Lung (tissue), 12 donors: ENCODE data around the gene BEAN1. TPM values are rescaled to one million over a fixed set of nuclear protein-coding genes. Genes with fewer than 3 reads are reported as not detected.

Source experiments
- ATAC-seq: fragments of 200-7000 bp; cut with Tn5 transposase; one replicate; pipeline ENCODE4 v1.9.1; 2020; ENCODE audit warnings: moderate number of reproducible peaks; ENCODE audit not compliant: insufficient read depth, low FRiP score
- DNase-seq, 3 donors: peaks; one replicate each; pipeline ENCODE4 v3.0.0-alpha.2; 2013 to 2017
- H3K27ac ChIP-seq, 2 donors: one replicate each; pipeline ENCODE4 v1.5.1; 2013; ENCODE audit warnings: mild to moderate bottlenecking in 2 of 2, moderate library complexity in 2 of 2, control low read depth in 1 of 2, inconsistent platforms in 1 of 2, low read depth in 1 of 2, low read length in 1 of 2
- H3K27me3 ChIP-seq, 3 donors: one replicate each; pipeline ENCODE4 v1.5.1; 2013; ENCODE audit warnings: low read length in 2 of 3; ENCODE audit not compliant: control insufficient read depth in 3 of 3, insufficient read depth in 3 of 3
- H3K36me3 ChIP-seq, 4 donors: one replicate each; pipeline ENCODE4 v1.5.1; 2013; ENCODE audit warnings: low read length in 4 of 4, mild to moderate bottlenecking in 1 of 4, moderate library complexity in 1 of 4; ENCODE audit not compliant: control insufficient read depth in 4 of 4, insufficient read depth in 4 of 4
- H3K4me1 ChIP-seq, 5 donors: one replicate each; pipeline ENCODE4 v1.5.1; 2013; ENCODE audit warnings: low read length in 5 of 5, mild to moderate bottlenecking in 2 of 5, moderate library complexity in 1 of 5; ENCODE audit not compliant: control insufficient read depth in 5 of 5, insufficient read depth in 5 of 5
- H3K4me3 ChIP-seq: one replicate; pipeline ENCODE4 v1.5.1; 2013; ENCODE audit warnings: mild to moderate bottlenecking, control low read depth, moderate library complexity
- H3K9ac ChIP-seq, 2 donors: one replicate each; pipeline ENCODE4 v1.5.1; 2013; ENCODE audit warnings: low read length in 2 of 2, control low read depth in 1 of 2; ENCODE audit not compliant: insufficient read depth in 1 of 2
- H3K9me3 ChIP-seq, 4 donors: one replicate each; pipeline ENCODE4 v1.5.1; 2013; ENCODE audit warnings: low read length in 3 of 4, mild to moderate bottlenecking in 1 of 4, moderate library complexity in 1 of 4; ENCODE audit not compliant: control insufficient read depth in 4 of 4, insufficient read depth in 3 of 4
- WGBS, 2 donors: extraction: QIAGEN DNeasy Blood & Tissue Kit; methylation state at CpG; one replicate each; pipeline ENCODE4 v1.1.7; 2013; 5-methylcytosine and 5-hydroxymethylcytosine counted together
- polyA plus RNA-seq, 2 donors: library from polyadenylated mRNA; stranded (reverse); fragments of 200-250 nt; gene quantifications; one replicate each; pipeline ENCODE4 v1.2.1, GENCODE V29; 2013
- total RNA-seq, 2 donors: library from RNA; depleted of rRNA in 1 of 2; stranded (reverse); fragments of >200 nt in 1 of 2; gene quantifications; one replicate each; pipeline ENCODE4 v1.2.1, GENCODE V29; 2014 to 2021
- TF ChIP-seq, protein P1 (sequence below): IDR thresholded peaks from 2 replicates; pipeline ENCODE4 v1.5.1; 2012; ENCODE audit warnings: mild to moderate bottlenecking; ENCODE audit errors: control extremely low read depth, extremely low read depth
- donor health status: control.
- donor health status: control.
- donor health status: Bipolar disorder and iron deficiency.
- donor health status: healthy.
- donor health status: DM: yes; HTN: yes; CAD: no.

BEAN1 gene
- total and polyA plus RNA-seq, 4 donors: 0.16 to 3.2 (median 0.25) TPM

DNA sequence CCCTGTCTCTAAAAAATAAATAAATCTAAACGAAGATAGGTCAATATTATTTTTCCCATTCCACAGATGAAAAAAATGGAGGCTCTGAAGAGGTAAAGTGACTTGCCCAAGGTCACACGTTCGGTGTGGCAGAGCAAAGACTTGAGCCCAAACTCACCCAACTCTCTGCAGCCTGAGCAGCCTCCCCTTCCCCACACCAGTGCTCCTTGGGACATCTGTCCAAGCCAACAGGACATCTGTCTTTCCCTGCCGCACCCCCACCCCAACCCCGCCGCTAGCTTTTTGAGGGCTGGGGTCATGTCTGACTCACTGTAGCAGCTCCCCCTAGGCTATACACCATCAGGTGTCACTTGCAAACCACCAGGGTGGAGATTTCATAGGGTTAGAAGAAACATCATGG is 5.2 kb upstream of the BEAN1 start:
- peaks cover 0 to 21% (median 0%) of the 10 kb centered on the region in 3 donors for H3K27me3 ChIP-seq
- DNase-seq (no peak), ATAC-seq (no peak)
- no peak overlapping the region for H3K4me3 ChIP-seq
- TF ChIP-seq, protein P1, sequence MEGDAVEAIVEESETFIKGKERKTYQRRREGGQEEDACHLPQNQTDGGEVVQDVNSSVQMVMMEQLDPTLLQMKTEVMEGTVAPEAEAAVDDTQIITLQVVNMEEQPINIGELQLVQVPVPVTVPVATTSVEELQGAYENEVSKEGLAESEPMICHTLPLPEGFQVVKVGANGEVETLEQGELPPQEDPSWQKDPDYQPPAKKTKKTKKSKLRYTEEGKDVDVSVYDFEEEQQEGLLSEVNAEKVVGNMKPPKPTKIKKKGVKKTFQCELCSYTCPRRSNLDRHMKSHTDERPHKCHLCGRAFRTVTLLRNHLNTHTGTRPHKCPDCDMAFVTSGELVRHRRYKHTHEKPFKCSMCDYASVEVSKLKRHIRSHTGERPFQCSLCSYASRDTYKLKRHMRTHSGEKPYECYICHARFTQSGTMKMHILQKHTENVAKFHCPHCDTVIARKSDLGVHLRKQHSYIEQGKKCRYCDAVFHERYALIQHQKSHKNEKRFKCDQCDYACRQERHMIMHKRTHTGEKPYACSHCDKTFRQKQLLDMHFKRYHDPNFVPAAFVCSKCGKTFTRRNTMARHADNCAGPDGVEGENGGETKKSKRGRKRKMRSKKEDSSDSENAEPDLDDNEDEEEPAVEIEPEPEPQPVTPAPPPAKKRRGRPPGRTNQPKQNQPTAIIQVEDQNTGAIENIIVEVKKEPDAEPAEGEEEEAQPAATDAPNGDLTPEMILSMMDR: no peak
- H3K4me1 ChIP-seq: peaks cover 0 to 11% (median 0%) of the 10 kb centered on the region in 5 donors
- no peak overlapping the region for H3K27ac ChIP-seq
- no peak overlapping the region for H3K9ac ChIP-seq
- no peaks in the 10 kb centered on the region for H3K36me3 ChIP-seq
- WGBS, 2 donors: 78 to 86% methylated on average over 6 of the region's 6 CpGs
- H3K9me3 ChIP-seq: no peaks in the 10 kb centered on the region

GRCh38 chr16:66422366-66422765 is 4.7 kb upstream of the BEAN1 start:
- no peak overlapping the region for H3K27ac ChIP-seq
- WGBS, 2 donors: 46 to 60% methylated on average over 2 of the region's 2 CpGs
- no peak for DNase-seq
- ATAC-seq: no peak
- H3K27me3 ChIP-seq: peaks cover 0 to 21% (median 0%) of the 10 kb centered on the region in 3 donors
- H3K9ac ChIP-seq: no peak overlapping the region
- no peak overlapping the region for H3K4me3 ChIP-seq
- no peaks in the 10 kb centered on the region for H3K36me3 ChIP-seq
- peaks cover 0 to 11% (median 0%) of the 10 kb centered on the region in 5 donors for H3K4me1 ChIP-seq
- H3K9me3 ChIP-seq: no peaks in the 10 kb centered on the region
- TF ChIP-seq, protein P1: no peak

GRCh38 chr16:66423177-66423576 is 3.9 kb upstream of the BEAN1 start:
- TF ChIP-seq, protein P1: no peak
- WGBS, 2 donors: 90 to 100% methylated on average over 1 of the region's 1 CpG
- H3K27ac ChIP-seq: no peak overlapping the region

DNA sequence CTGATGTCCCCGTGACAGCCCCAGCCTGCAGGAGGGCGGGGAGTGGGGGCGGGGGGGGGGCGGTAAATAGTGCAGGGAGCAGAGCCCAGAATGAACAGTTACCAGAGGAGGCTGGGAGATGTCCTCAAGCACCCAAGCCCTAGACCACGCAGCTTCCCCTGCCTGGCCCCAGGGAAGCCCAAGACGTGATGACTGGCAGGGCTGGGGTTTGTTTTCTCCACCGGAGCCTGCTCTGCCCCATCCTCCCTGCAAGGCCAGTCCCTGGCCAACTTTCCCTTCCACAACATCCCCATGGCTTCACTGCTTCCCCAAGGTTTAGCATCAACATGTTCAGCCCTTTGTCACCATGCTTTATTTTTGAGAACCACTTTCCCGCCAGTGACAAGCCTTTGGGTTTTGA is 1.4 kb upstream of the BEAN1 start:
- H3K27me3 ChIP-seq: peaks cover 0 to 47% (median 3%) of the 10 kb centered on the region in 3 donors
- DNase-seq: peak in 1 of 3 donors; percentile 50
- H3K9me3 ChIP-seq: peaks cover 0 to 3% (median 0%) of the 10 kb centered on the region in 4 donors
- H3K9ac ChIP-seq: no peak overlapping the region
- H3K4me1 ChIP-seq: peaks cover 0 to 34% (median 2%) of the 10 kb centered on the region in 5 donors
- H3K36me3 ChIP-seq: no peaks in the 10 kb centered on the region
- no peak overlapping the region for H3K27ac ChIP-seq
- WGBS, 2 donors: 38 to 40% methylated on average over 8 of the region's 8 CpGs
- H3K4me3 ChIP-seq: no peak overlapping the region
- no peak for ATAC-seq
- TF ChIP-seq, protein P1: no peak

More at GRCh38 chr16:66423177-66423576, 3.9 kb upstream of the BEAN1 start:
- Histone ChIP-seq H3K9ac (peak overlapping the region in 1 of 2 donors; percentile 26), H3K4me3 (no peak overlapping the region), H3K36me3 (no peaks in the 10 kb centered on the region), H3K9me3 (peaks cover 0 to 2% (median 0%) of the 10 kb centered on the region in 4 donors), H3K4me1 (peaks cover 0 to 19% (median 0%) of the 10 kb centered on the region in 5 donors), H3K27me3 (peaks cover 0 to 28% (median under 1%) of the 10 kb centered on the region in 3 donors)
- ATAC-seq (no peak), DNase-seq (no peak)
